Adrenal gland (tissue), 12 donors: ENCODE measurements around the gene MZB1. TPM values are rescaled to one million over a fixed set of nuclear protein-coding genes. Genes with fewer than 3 reads are reported as not detected.

ENCODE experiments used
- DNase-seq, 7 donors: peaks; one replicate each; pipeline ENCODE4 v3.0.0-alpha.2; 2019 to 2020
- H3K27ac ChIP-seq, 5 donors: fragments of 200-600 bp; sonication (generic) in 4 of 5; 1 replicate in 3 of 5; 2 replicates in 2 of 5; pipeline versions ENCODE4 v1.5.1 to v1.8.0; 2016 to 2020; ENCODE audit warnings: mild to moderate bottlenecking in 1 of 5
- H3K27me3 ChIP-seq: fragments of 200-600 bp; 2 replicates; pipeline ENCODE4 v1.8.0; 2021
- H3K36me3 ChIP-seq, 2 donors: fragments of 200-600 bp; replicated peaks in 1 of 2; 1 replicate in 1 of 2; 2 replicates in 1 of 2; pipeline versions ENCODE4 v1.5.1 to v1.8.0; 2018 to 2022
- H3K4me1 ChIP-seq, 2 donors: fragments of 200-600 bp; replicated peaks in 1 of 2; 1 replicate in 1 of 2; 2 replicates in 1 of 2; pipeline versions ENCODE4 v1.5.1 to v1.8.0; 2018 to 2021
- H3K4me3 ChIP-seq, 4 donors: fragments of 200-600 bp; sonication (generic) in 3 of 4; one replicate each; pipeline ENCODE4 v1.5.1; 2016 to 2018
- H3K9me3 ChIP-seq, 3 donors: fragments of 200-600 bp; sonication (generic) in 1 of 3; replicated peaks in 1 of 3; 1 replicate in 2 of 3; 2 replicates in 1 of 3; pipeline versions ENCODE4 v1.5.1 to v1.8.0; 2016 to 2021
- POLR2A ChIP-seq, 2 donors: fragments of 450-650 bp; IDR thresholded peaks; one replicate each; pipeline ENCODE4 v1.6.1; 2017; ENCODE audit warnings: antibody characterized with exemption in 2 of 2, mild to moderate bottlenecking in 2 of 2, moderate library complexity in 1 of 2
- WGBS, 4 donors: extraction: QIAGEN DNeasy Blood & Tissue Kit in 2 of 4; methylation state at CpG; one replicate each; pipeline versions ENCODE4 v1.1.5 to v1.1.7; 2013 to 2017; 5-methylcytosine and 5-hydroxymethylcytosine counted together
- intact Hi-C, 2 donors: fragments of 100-400 bp; cut with DNase I; formaldehyde crosslinking; loops; one replicate each; pipeline versions ENCODE4 v1.14.1 to v1.15.0; 2022 to 2023
- polyA plus RNA-seq, 3 donors: library from polyadenylated mRNA; stranded (reverse); fragments of 200-250 nt in 2 of 3; fragments of 350-450 nt in 1 of 3; fragmentation: Illumina TruSeq in 1 of 3; extraction: RNeasy Lipid Tissue Mini Kit (QIAGEN cat#74804) in 1 of 3; gene quantifications; one replicate each; pipeline ENCODE4 v1.2.3, GENCODE V29; 2013 to 2014
- total RNA-seq, 9 donors: library from RNA; depleted of rRNA in 4 of 9; stranded (reverse); fragments of >200 nt in 4 of 9; fragments of 120-200 nt in 1 of 9; fragmentation: NEBNext Ultra II Directional in 1 of 9; extraction: Animal tissue kit (Norgen Biotek cat#: 25700) in 1 of 9; gene quantifications; one replicate each; pipeline versions ENCODE4 v1.1.0 to v1.2.4, GENCODE V29; 2013 to 2023
- TF ChIP-seq, protein P1 (sequence below), 6 experiments: fragments of 450-650 bp in 4 of 6; fragments of 200-600 bp in 2 of 6; sonication (generic) in 1 of 6; IDR thresholded peaks; 1 replicate in 5 of 6; 2 replicates in 1 of 6; pipeline versions ENCODE4 v1.5.1 to v1.8.0; 2016 to 2021; ENCODE audit warnings: antibody characterized with exemption in 6 of 6, mild to moderate bottlenecking in 2 of 6, moderate library complexity in 1 of 6
- donor health status: healthy with polysubstance abuse.
- donor health status: Bipolar disorder and iron deficiency.
- donor health status: DM: yes; HTN: yes; CAD: no.
- donor health status: DM: no; HTN: no; CAD: no.
- donor health status: DM: no; HTN: no; CAD: no.
- donor health status: DM: yes; HTN: yes; CAD: no.

The MZB1 gene
- total and polyA plus RNA-seq, 12 donors: 0.35 to 7.7 (median 0.95) TPM; not detected in 3

- peak overlapping the region in 1 of 4 donors; percentile 35 for H3K4me3 ChIP-seq
- H3K9me3 ChIP-seq: no peaks in the 10 kb centered on the region
- 82 to 92% (median 86%) methylated on average over 7 to 9 of the region's 9 CpGs for WGBS, 4 donors
- H3K27ac ChIP-seq: peak overlapping the region in 2 of 5 donors; percentile 47 to 48
- no peak for TF ChIP-seq POLR2A (IDR thresholded peaks at IDR 0.05)
- TF ChIP-seq, protein P1, sequence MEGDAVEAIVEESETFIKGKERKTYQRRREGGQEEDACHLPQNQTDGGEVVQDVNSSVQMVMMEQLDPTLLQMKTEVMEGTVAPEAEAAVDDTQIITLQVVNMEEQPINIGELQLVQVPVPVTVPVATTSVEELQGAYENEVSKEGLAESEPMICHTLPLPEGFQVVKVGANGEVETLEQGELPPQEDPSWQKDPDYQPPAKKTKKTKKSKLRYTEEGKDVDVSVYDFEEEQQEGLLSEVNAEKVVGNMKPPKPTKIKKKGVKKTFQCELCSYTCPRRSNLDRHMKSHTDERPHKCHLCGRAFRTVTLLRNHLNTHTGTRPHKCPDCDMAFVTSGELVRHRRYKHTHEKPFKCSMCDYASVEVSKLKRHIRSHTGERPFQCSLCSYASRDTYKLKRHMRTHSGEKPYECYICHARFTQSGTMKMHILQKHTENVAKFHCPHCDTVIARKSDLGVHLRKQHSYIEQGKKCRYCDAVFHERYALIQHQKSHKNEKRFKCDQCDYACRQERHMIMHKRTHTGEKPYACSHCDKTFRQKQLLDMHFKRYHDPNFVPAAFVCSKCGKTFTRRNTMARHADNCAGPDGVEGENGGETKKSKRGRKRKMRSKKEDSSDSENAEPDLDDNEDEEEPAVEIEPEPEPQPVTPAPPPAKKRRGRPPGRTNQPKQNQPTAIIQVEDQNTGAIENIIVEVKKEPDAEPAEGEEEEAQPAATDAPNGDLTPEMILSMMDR (IDR thresholded peaks at IDR 0.05): no peak
- intact Hi-C loops: no loop called here
- peaks cover 0 to 5% of the 10 kb centered on the region in 2 donors for H3K4me1 ChIP-seq
- no peaks in the 10 kb centered on the region for H3K27me3 ChIP-seq
- no peak for DNase-seq
- H3K36me3 ChIP-seq: no peaks in the 10 kb centered on the region
Measured at GRCh38 chr5:139384591-139385051, 5.1 kb downstream of the MZB1 start.

GRCh38 chr5:139383993-139384590 lies 5.6 kb downstream of the MZB1 start:
- H3K27ac ChIP-seq: peak overlapping the region in 1 of 5 donors; percentile 48
- intact Hi-C loops: no loop called here
- no peak overlapping the region for H3K4me3 ChIP-seq
- peak in 1 of 7 donors; percentile 8 for DNase-seq
- peaks cover 0 to 5% of the 10 kb centered on the region in 2 donors for H3K4me1 ChIP-seq
- 83 to 96% (median 85%) methylated on average over 7 of the region's 7 CpGs for WGBS, 4 donors
- TF ChIP-seq POLR2A (IDR thresholded peaks at IDR 0.05): no peak
- TF ChIP-seq, protein P1 (IDR thresholded peaks at IDR 0.05): no peak
- H3K27me3 ChIP-seq: no peaks in the 10 kb centered on the region
- no peaks in the 10 kb centered on the region for H3K9me3 ChIP-seq
- H3K36me3 ChIP-seq: no peaks in the 10 kb centered on the region

DNA sequence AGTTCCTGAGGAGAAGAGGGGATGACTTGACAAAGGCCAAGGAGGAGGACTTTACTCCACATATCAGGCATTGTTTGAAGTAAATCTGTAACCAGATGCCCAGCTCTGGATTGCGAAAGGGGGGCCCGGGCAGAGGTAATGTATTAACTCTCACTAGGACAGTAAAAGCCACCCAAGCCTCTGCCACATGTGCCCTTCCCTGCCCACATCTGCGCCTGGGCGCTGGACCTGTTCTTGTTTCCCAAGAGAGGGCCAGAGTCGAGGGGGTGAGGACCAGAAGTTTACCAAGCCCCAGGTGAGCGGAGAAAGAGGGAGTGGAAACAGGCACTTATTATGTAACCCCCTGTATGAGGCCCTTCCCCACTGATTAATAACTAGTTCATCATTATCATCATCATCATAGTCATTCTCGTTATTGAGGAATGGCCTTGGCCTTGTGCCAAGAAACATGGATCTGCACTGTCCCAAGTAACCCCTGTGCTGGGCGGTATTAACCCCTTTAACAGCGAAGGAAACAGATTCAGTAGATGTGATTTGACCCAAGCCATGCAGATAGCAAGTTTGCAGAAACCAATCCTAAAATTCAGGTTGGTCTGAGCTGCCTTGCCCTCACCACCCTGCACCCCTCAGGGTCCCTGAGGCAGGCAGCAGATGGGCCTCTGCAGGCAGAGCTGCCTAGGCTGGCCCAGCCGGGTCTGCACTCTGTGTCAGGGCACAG lies 6.3 kb downstream of the MZB1 start, which contains the start of gene SLC23A1:
TSS of gene SLC23A1 (minus strand) at position 23 of the 718 bp plus-strand sequence. CDS start 44 bp downstream, outside the sequence.
- no peak within 1 kb of the TSS for H3K27ac ChIP-seq
- H3K36me3 ChIP-seq: no peaks in the 10 kb centered on the region
- intact Hi-C loops: no loop called here
- H3K4me1 ChIP-seq: peaks cover 0 to under 1% of the 10 kb centered on the region in 2 donors
- no peak within 1 kb of the TSS for H3K4me3 ChIP-seq
- H3K9me3 ChIP-seq: no peaks in the 10 kb centered on the region
- DNase-seq: no peak
- WGBS, 4 donors: 55 to 64% (median 59%) methylated on average over 10 of the region's 10 CpGs
- TF ChIP-seq, protein P1 (IDR thresholded peaks at IDR 0.05): no peak
- TF ChIP-seq POLR2A (IDR thresholded peaks at IDR 0.05): no peak
- no peaks in the 10 kb centered on the region for H3K27me3 ChIP-seq

GRCh38 chr5:139382807-139383206 lies 6.9 kb downstream of the MZB1 start:
- Histone ChIP-seq H3K9me3 (no peaks in the 10 kb centered on the region), H3K27me3 (no peaks in the 10 kb centered on the region), H3K36me3 (no peaks in the 10 kb centered on the region), H3K4me1 (no peaks in the 10 kb centered on the region), H3K27ac (no peak overlapping the region), H3K4me3 (no peak overlapping the region)
- no peak for TF ChIP-seq POLR2A (IDR thresholded peaks at IDR 0.05)
- TF ChIP-seq, protein P1 (IDR thresholded peaks at IDR 0.05): no peak
- 0 to 54% (median 27%) methylated on average over 1 to 3 of the region's 3 CpGs for WGBS, 4 donors
- no peak for DNase-seq
- intact Hi-C loops: no loop called here
